H1 (cell line): ENCODE data around the gene RAB11A. TPM values are rescaled to one million over a fixed set of nuclear protein-coding genes. Genes with fewer than 3 reads are reported as not detected.

ENCODE experiments used
- CTCF ChIA-PET: fragments of 300-600 bp; sonication (Branson Sonifier 250); formaldehyde crosslinking; loops from one replicate; lab custom pipeline; 2021; ENCODE audit not compliant: partially characterized antibody; lab: Charles Lee
- POLR2A ChIA-PET: fragments of 300-600 bp; sonication (Branson Sonifier 250); formaldehyde crosslinking; loops from one replicate; lab custom pipeline; 2021; ENCODE audit warnings: inconsistent platforms; ENCODE audit not compliant: partially characterized antibody; lab: Charles Lee
- DNase-seq, 2 experiments: peaks; one replicate each; pipeline versions ENCODE4 v3.0.0 to v3.0.0-alpha.2; 2010 to 2022; ENCODE audit warnings: low spot score in 2 of 2, low read depth in 1 of 2, mixed read lengths in 1 of 2
- FAIRE-seq: peaks from 2 replicates; lab custom pipeline; 2011; peaks lifted over from hg19 to GRCh38; lab: Jason Lieb, UNC
- H2AFZ ChIP-seq: 2 replicates; pipeline ENCODE4 v1.8.1; 2012; ENCODE audit warnings: low read length, inconsistent platforms
- H2AK5ac ChIP-seq: 2 replicates; pipeline ENCODE4 v1.6.1; 2013; ENCODE audit warnings: low read depth, low read length
- H2BK120ac ChIP-seq: replicated peaks from 2 replicates; pipeline ENCODE3; 2013; ENCODE audit warnings: low read depth, low read length, inconsistent platforms
- H2BK12ac ChIP-seq: 2 replicates; pipeline ENCODE4 v1.6.1; 2013; ENCODE audit warnings: low read depth, low read length
- H2BK15ac ChIP-seq: 2 replicates; pipeline ENCODE4 v1.6.1; 2013; ENCODE audit warnings: low read length
- H2BK20ac ChIP-seq: 2 replicates; pipeline ENCODE4 v1.6.1; 2013; ENCODE audit warnings: low read length
- H2BK5ac ChIP-seq: 2 replicates; pipeline ENCODE4 v1.6.1; 2013; ENCODE audit warnings: low read depth, low read length
- H3K14ac ChIP-seq: 2 replicates; pipeline ENCODE4 v1.6.1; 2013; ENCODE audit warnings: inconsistent platforms; ENCODE audit not compliant: insufficient read length
- H3K18ac ChIP-seq: 2 replicates; pipeline ENCODE4 v1.6.1; 2013; ENCODE audit warnings: low read length; ENCODE audit errors: extremely low read depth
- H3K23ac ChIP-seq: 2 replicates; pipeline ENCODE4 v1.6.1; 2013; ENCODE audit warnings: inconsistent platforms; ENCODE audit not compliant: insufficient read length
- H3K23me2 ChIP-seq: 2 replicates; pipeline ENCODE4 v1.6.1; 2013; ENCODE audit warnings: low read depth, low read length
- H3K27ac ChIP-seq: 2 replicates; pipeline ENCODE4 v1.6.1; 2011; ENCODE audit warnings: low read depth, low read length, inconsistent platforms
- H3K27me3 ChIP-seq, 4 experiments: replicated peaks in 1 of 4; 1 replicate in 1 of 4; 2 replicates in 3 of 4; pipeline versions ENCODE4 v1.6.1 to v1.8.1; 2011 to 2013; ENCODE audit warnings: low read length in 3 of 4, mild to moderate bottlenecking in 3 of 4, inconsistent platforms in 2 of 4, mixed read lengths in 2 of 4, moderate library complexity in 1 of 4; ENCODE audit not compliant: control insufficient read depth in 3 of 4, insufficient read depth in 3 of 4; ENCODE audit errors: extremely low read depth in 1 of 4
- H3K36me3 ChIP-seq, 4 experiments: 2 replicates each; pipeline versions ENCODE4 v1.6.1 to v1.8.1; 2011 to 2013; ENCODE audit warnings: mild to moderate bottlenecking in 4 of 4, low read length in 3 of 4, moderate library complexity in 2 of 4, control low read depth in 1 of 4, inconsistent platforms in 1 of 4; ENCODE audit not compliant: insufficient read depth in 4 of 4, control insufficient read depth in 2 of 4
- H3K4ac ChIP-seq: replicated peaks from 2 replicates; pipeline ENCODE3; 2013; ENCODE audit warnings: low read length, low read depth, mixed read lengths, inconsistent platforms; ENCODE audit not compliant: insufficient read length
- H3K4me1 ChIP-seq, 4 experiments: replicated peaks in 1 of 4; 1 replicate in 1 of 4; 2 replicates in 3 of 4; pipeline versions ENCODE4 v1.6.1 to v1.8.1; 2011 to 2013; ENCODE audit warnings: low read length in 3 of 4, inconsistent platforms in 2 of 4, mixed read lengths in 1 of 4; ENCODE audit not compliant: insufficient read depth in 4 of 4, control insufficient read depth in 3 of 4
- H3K4me2 ChIP-seq, 2 experiments: 2 replicates each; pipeline versions ENCODE4 v1.6.1 to v1.8.1; 2011 to 2013; ENCODE audit warnings: low read depth in 2 of 2, low read length in 2 of 2, control low read depth in 1 of 2, inconsistent platforms in 1 of 2, mild to moderate bottlenecking in 1 of 2; ENCODE audit not compliant: insufficient read depth in 1 of 2
- H3K4me3 ChIP-seq, 4 experiments: fragments of 200-600, 300-600 bp in 1 of 4; sonication (generic), shearing (Covaris generic), sonication (Bioruptor Twin) in 1 of 4; 2 replicates each; pipeline versions ENCODE4 v1.5.1 to v1.8.1; 2011 to 2016; ENCODE audit warnings: low read length in 4 of 4, low read depth in 3 of 4, control low read depth in 2 of 4, inconsistent platforms in 2 of 4, mild to moderate bottlenecking in 2 of 4, mixed read lengths in 1 of 4, moderate library complexity in 1 of 4; ENCODE audit not compliant: insufficient read depth in 2 of 4; ENCODE audit errors: extremely low read depth in 1 of 4
- H3K56ac ChIP-seq: replicated peaks from 2 replicates; pipeline ENCODE3; 2013; ENCODE audit warnings: low read depth, mild to moderate bottlenecking, mixed read lengths, low read length, inconsistent platforms; ENCODE audit not compliant: insufficient read length
- H3K79me1 ChIP-seq: 2 replicates; pipeline ENCODE4 v1.6.1; 2013; ENCODE audit warnings: low read depth, low read length, control low read depth
- H3K79me2 ChIP-seq, 2 experiments: 2 replicates each; pipeline versions ENCODE4 v1.6.1 to v1.8.1; 2012 to 2013; ENCODE audit warnings: low read length in 2 of 2, mild to moderate bottlenecking in 2 of 2, inconsistent platforms in 1 of 2; ENCODE audit not compliant: insufficient read depth in 2 of 2, control insufficient read depth in 1 of 2
- H3K9ac ChIP-seq, 4 experiments: replicated peaks in 1 of 4; 1 replicate in 1 of 4; 2 replicates in 3 of 4; pipeline versions ENCODE4 v1.6.1 to v1.8.1; 2011 to 2013; ENCODE audit warnings: low read depth in 3 of 4, low read length in 3 of 4, control low read depth in 2 of 4, mild to moderate bottlenecking in 2 of 4, moderate library complexity in 2 of 4, inconsistent platforms in 1 of 4; ENCODE audit errors: extremely low read depth in 1 of 4
- H3K9me3 ChIP-seq, 2 experiments: 2 replicates each; pipeline versions ENCODE4 v1.6.1 to v1.8.1; 2012 to 2013; ENCODE audit warnings: mild to moderate bottlenecking in 2 of 2, moderate library complexity in 2 of 2, control low read depth in 1 of 2, inconsistent platforms in 1 of 2, low read depth in 1 of 2, low read length in 1 of 2, mixed read lengths in 1 of 2; ENCODE audit not compliant: insufficient read depth in 2 of 2
- H4K20me1 ChIP-seq, 2 experiments: replicated peaks in 1 of 2; 2 replicates each; pipeline versions ENCODE3 to v1.8.1; 2011 to 2013; ENCODE audit warnings: inconsistent platforms in 2 of 2, low read length in 2 of 2, mild to moderate bottlenecking in 1 of 2; ENCODE audit not compliant: insufficient read depth in 2 of 2, control insufficient read depth in 1 of 2
- H4K5ac ChIP-seq: 2 replicates; pipeline ENCODE4 v1.6.1; 2013; ENCODE audit warnings: low read length, low read depth, mixed read lengths, inconsistent platforms; ENCODE audit not compliant: insufficient read length
- H4K8ac ChIP-seq: 2 replicates; pipeline ENCODE4 v1.8.0; 2013; ENCODE audit warnings: mild to moderate bottlenecking, moderate library complexity, low read length, inconsistent platforms; ENCODE audit not compliant: insufficient read depth; ENCODE audit errors: extremely low read depth
- H4K91ac ChIP-seq: replicated peaks from 2 replicates; pipeline ENCODE3; 2013; ENCODE audit warnings: low read length, mixed read lengths, inconsistent platforms; ENCODE audit not compliant: insufficient read length
- CREB1 ChIP-seq: IDR thresholded peaks from 2 replicates; pipeline ENCODE4 v1.6.1; 2012; ENCODE audit warnings: inconsistent platforms
- GABPA ChIP-seq: IDR thresholded peaks from 2 replicates; pipeline ENCODE4 v1.6.1; 2011; ENCODE audit warnings: mild to moderate bottlenecking, low read length, moderate library complexity, borderline replicate concordance; ENCODE audit not compliant: insufficient read depth
- HDAC6 ChIP-seq: IDR thresholded peaks from one replicate; pipeline ENCODE4 v1.7.1; 2012; ENCODE audit warnings: low read depth, mild to moderate bottlenecking, inconsistent platforms, low read length, moderate library complexity
- MAX ChIP-seq: IDR thresholded peaks from 2 replicates; pipeline ENCODE4 v1.6.1; 2012; ENCODE audit warnings: inconsistent platforms
- RFX5 ChIP-seq: IDR thresholded peaks from 2 replicates; pipeline ENCODE4 v1.6.1; 2011; ENCODE audit warnings: low read depth, low read length, improper control_type of control experiment, borderline replicate concordance
- SP2 ChIP-seq: IDR thresholded peaks from 2 replicates; pipeline ENCODE4 v1.6.1; 2012; ENCODE audit warnings: mild to moderate bottlenecking, low read length, inconsistent platforms
- SRF ChIP-seq: IDR thresholded peaks from 2 replicates; pipeline ENCODE4 v1.6.1; 2011; ENCODE audit warnings: mild to moderate bottlenecking, low read depth, low read length, moderate library complexity
- ZNF274 ChIP-seq: IDR thresholded peaks from 2 replicates; pipeline ENCODE4 v1.7.0; 2012; ENCODE audit warnings: low read length, borderline replicate concordance; ENCODE audit errors: extremely low read depth
- WGBS, 2 experiments: shearing (Covaris generic) in 1 of 2; methylation state at CpG; one replicate each; pipeline versions ENCODE4 v1.1.6 to v1.1.7; 2013 to 2015; ENCODE audit warnings: low lambda C conversion rate in 2 of 2, mixed read lengths in 2 of 2, inconsistent platforms in 1 of 2, low coverage in 1 of 2, missing lambda C conversion rate in 1 of 2; ENCODE audit not compliant: insufficient replicate concordance in 2 of 2, insufficient coverage in 1 of 2, insufficient read length in 1 of 2; ENCODE audit errors: extremely low coverage in 1 of 2, missing lambda C conversion rate in 1 of 2; 5-methylcytosine and 5-hydroxymethylcytosine counted together
- polyA plus RNA-seq, 7 experiments: library from polyadenylated mRNA; depleted of rRNA in 3 of 7; stranded (reverse) in 5 of 7; unstranded in 2 of 7; fragments of >200 nt in 5 of 7; fragments of 200-250 nt in 2 of 7; gene quantifications; 1 replicate in 5 of 7; 2 replicates in 1 of 7; 4 replicates in 1 of 7; pipeline versions ENCODE4 v1.2.1 to v1.2.3, GENCODE V29; 2011 to 2013; ENCODE audit warnings: missing spikeins in 2 of 7, mixed read lengths in 2 of 7
- total RNA-seq: library from RNA; stranded (reverse); fragmentation: NEBNext Ultra II Directional; extraction: Animal tissue kit (Norgen Biotek cat#: 25700); gene quantifications from 2 replicates; pipeline ENCODE4 v1.2.1, GENCODE V29; 2021

RAB11A gene
- total and polyA plus RNA-seq, 2 of the 8 experiments (the other 6 are each of a cell fraction or from before 2014, with no cell fraction given), result 211 to 254 TPM

GRCh38 chr15:65867244-65867643, 2.0 kb upstream of the RAB11A start:
- no peak overlapping the region for H2AFZ ChIP-seq
- POLR2A ChIA-PET, result no interaction called here
- no peak overlapping the region for H4K5ac ChIP-seq
- no peaks in the 10 kb centered on the region for H3K9me3 ChIP-seq
- CTCF ChIA-PET, result interaction anchor here (5.5 kb wide), 1 partner anchor 10 kb away, joined by 40 read pairs; no protein-coding TSS in a partner anchor
- no peak overlapping the region for H2BK15ac ChIP-seq
- no peak overlapping the region for H2BK12ac ChIP-seq
- H2BK20ac ChIP-seq, result no peak overlapping the region
- no peak overlapping the region for H4K8ac ChIP-seq
- H3K79me1 ChIP-seq, result no peaks in the 10 kb centered on the region; the same call in 1 of the 2 replicates
- no peak overlapping the region for H3K23ac ChIP-seq
- no peak overlapping the region for H3K14ac ChIP-seq
- no peak overlapping the region for H4K91ac ChIP-seq
- no peak for FAIRE-seq
- no peak for DNase-seq
- peaks cover 0 to 2% (median 0%) of the 10 kb centered on the region in 4 experiments; a peak in 3 of 7 replicates for H3K4me1 ChIP-seq
- 87% methylated on average over 3 of the region's 3 CpGs; no CpG with 5 or more reads in 1 of the 2 experiments for WGBS, 2 experiments
- no peak overlapping the region for H3K18ac ChIP-seq
- TF ChIP-seq RFX5, result no peak
- TF ChIP-seq GABPA, result no peak
- no peak for TF ChIP-seq CREB1
- no peak for TF ChIP-seq SRF
- TF ChIP-seq MAX, result no peak
- TF ChIP-seq ZNF274, result no peak
- no peak for TF ChIP-seq SP2
- TF ChIP-seq HDAC6, result no peak
- no peak overlapping the region for H3K9ac ChIP-seq
- no peak overlapping the region for H3K27ac ChIP-seq
- H3K79me2 ChIP-seq, result peaks cover 0 to 24% of the 10 kb centered on the region in 2 experiments
- no peak overlapping the region for H3K4me2 ChIP-seq
- peaks cover 2 to 3% of the 10 kb centered on the region in 2 experiments for H4K20me1 ChIP-seq
- no peak overlapping the region for H2BK120ac ChIP-seq
- H3K36me3 ChIP-seq, result no peaks in the 10 kb centered on the region
- H3K4me3 ChIP-seq, result no peak overlapping the region
- no peak overlapping the region for H3K56ac ChIP-seq
- no peak overlapping the region for H3K4ac ChIP-seq
- H2BK5ac ChIP-seq, result no peak overlapping the region
- H3K27me3 ChIP-seq, result no peaks in the 10 kb centered on the region
- peaks cover 6% of the 10 kb centered on the region; the same call in 1 of the 2 replicates for H3K23me2 ChIP-seq
- no peak overlapping the region for H2AK5ac ChIP-seq
